ENCODE results near the gene ALDH2.
"Not testable (repeated sequence)": the region's sequence is repeated elsewhere in the genome, so short reads cannot be mapped to it uniquely, and the experiment has no call there.

ALDH2 gene

GRCh38 chr12:111818340-111818739 is 51.6 kb downstream of the ALDH2 start:
- no peak overlapping the region for H3K4me3 ChIP-seq (ENCODE audit: low read depth, low read length)
- DNase-seq (ENCODE audit: low read depth, low spot score): no peak
- CTCF ChIA-PET: interaction anchor here (2.5 to 10.3 kb wide), 2 partner anchors 9 to 64 kb away, joined by 11 to 209 read pairs; no protein-coding TSS in a partner anchor
- POLR2A ChIA-PET: no interaction called here
- no peak for TF ChIP-seq CTCF (IDR thresholded peaks at IDR 0.05; ENCODE audit: insufficient read depth, low read length, missing control alignments)

GRCh38 chr12:111819191-111820158 is 52.7 kb downstream of the ALDH2 start:
- no peak for DNase-seq (ENCODE audit: low read depth, low spot score)
- POLR2A ChIA-PET: no interaction called here
- H3K4me3 ChIP-seq (ENCODE audit: low read depth, low read length): no peak overlapping the region
- CTCF ChIA-PET: interaction anchor here (1.0 to 2.5 kb wide), 2 partner anchors 10 to 65 kb away, joined by 4 to 11 read pairs; no protein-coding TSS in a partner anchor
- TF ChIP-seq CTCF (IDR thresholded peaks at IDR 0.05; ENCODE audit: insufficient read depth, low read length, missing control alignments): no peak

- DNase-seq (ENCODE audit: low read depth, low spot score); H3K4me3 ChIP-seq (ENCODE audit: low read depth, low read length); POLR2A ChIA-PET; CTCF ChIA-PET: not testable (repeated sequence)
These were observed 54.1 kb downstream of the ALDH2 start for GRCh38 chr12:111820828-111821227.

- ChIA-PET POLR2A (no interaction called here), CTCF (interaction anchor here (1.2 to 1.5 kb wide), 3 partner anchors 10 to 69 kb away, joined by 3 to 11 read pairs (median 3); no protein-coding TSS in a partner anchor)
- no peak for DNase-seq (ENCODE audit: low read depth, low spot score)
- no peak overlapping the region for H3K4me3 ChIP-seq (ENCODE audit: low read depth, low read length)
- no peak for TF ChIP-seq CTCF (IDR thresholded peaks at IDR 0.05; ENCODE audit: insufficient read depth, low read length, missing control alignments)
These were observed 56.2 kb downstream of the ALDH2 start for GRCh38 chr12:111822886-111823285.

GRCh38 chr12:111823891-111824290 is 57.2 kb downstream of the ALDH2 start:
- no peak for DNase-seq (ENCODE audit: low read depth, low spot score)
- POLR2A ChIA-PET: no interaction called here
- TF ChIP-seq CTCF (IDR thresholded peaks at IDR 0.05; ENCODE audit: insufficient read depth, low read length, missing control alignments): no peak
- no peak overlapping the region for H3K4me3 ChIP-seq (ENCODE audit: low read depth, low read length)
- CTCF ChIA-PET: interaction anchor here (1.3 kb wide), 1 partner anchor 15 kb away, joined by 3 read pairs; no protein-coding TSS in a partner anchor

- CTCF ChIA-PET; DNase-seq (ENCODE audit: low read depth, low spot score); POLR2A ChIA-PET; H3K4me3 ChIP-seq (ENCODE audit: low read depth, low read length): not testable (repeated sequence)
These were observed 57.6 kb downstream of the ALDH2 start for GRCh38 chr12:111824312-111824711.

- no peak overlapping the region for H3K4me3 ChIP-seq (ENCODE audit: low read depth, low read length)
- no peak for DNase-seq (ENCODE audit: low read depth, low spot score)
- POLR2A ChIA-PET: no interaction called here
- CTCF ChIA-PET: interaction anchor here (0.6 to 3.9 kb wide), 4 partner anchors 10 to 585 kb away, joined by 3 to 22 read pairs (median 10); partner anchors contain the start of gene MAPKAPK5
- TF ChIP-seq CTCF (IDR thresholded peaks at IDR 0.05; ENCODE audit: insufficient read depth, low read length, missing control alignments): no peak
These were observed 58.8 kb downstream of the ALDH2 start for GRCh38 chr12:111825509-111825908.
